GM12878 (cell line): Measurements from ENCODE around the gene TGFBI. TPM values are rescaled to one million over a fixed set of nuclear protein-coding genes. Genes with fewer than 3 reads are reported as not detected.

Source experiments
- ATAC-seq: fragments of 200-7000 bp; cut with Tn5 transposase; 3 replicates; pipeline ENCODE4 v1.9.1; 2020; ENCODE audit warnings: mild to moderate bottlenecking, moderate library complexity
- BruUV-seq: library from RNA; stranded (reverse); fragments of 400-500 nt; replicated peaks from 2 replicates; lab custom pipeline; 2021; lab: Mats Ljungman, UMichigan
- CTCF ChIA-PET: fragments of 300-600 bp; sonication (Branson Sonifier 250); formaldehyde crosslinking; extraction: SDS; loops from one replicate; lab custom pipeline; 2021; ENCODE audit warnings: inconsistent platforms; lab: Yijun Ruan, JAX
- POLR2A ChIA-PET: fragments of 350-600 bp; formaldehyde crosslinking; extraction: SDS; loops from one replicate; lab custom pipeline; 2021; ENCODE audit warnings: inconsistent platforms; lab: Charles Lee
- RAD21 ChIA-PET: fragments of 300-600 bp; sonication (Branson Sonifier 250); formaldehyde crosslinking; loops from one replicate; lab custom pipeline; 2023; ENCODE audit warnings: antibody characterized with exemption; ENCODE audit not compliant: unreplicated experiment; lab: Charles Lee
- SMC1A ChIA-PET: fragments of 300-600 bp; sonication (Branson Sonifier 250); formaldehyde crosslinking; loops from one replicate; lab custom pipeline; 2023; ENCODE audit not compliant: unreplicated experiment, uncharacterized antibody; lab: Charles Lee
- DNase-seq: peaks from one replicate; pipeline ENCODE4 v3.0.0-alpha.2; 2011; ENCODE audit warnings: low read depth, low spot score
- FAIRE-seq: peaks from 3 replicates; lab custom pipeline; 2011; peaks lifted over from hg19 to GRCh38; lab: Jason Lieb, UNC
- H2AFZ ChIP-seq: 2 replicates; pipeline ENCODE4 v1.6.0; 2011; ENCODE audit warnings: low read depth, low read length, control low read depth; ENCODE audit not compliant: control insufficient read depth
- H3K27ac ChIP-seq: 2 replicates; pipeline ENCODE4 v1.5.1; 2011; ENCODE audit warnings: control low read depth; ENCODE audit not compliant: control insufficient read depth, insufficient read depth
- H3K27me3 ChIP-seq, 2 experiments: replicated peaks in 1 of 2; 2 replicates each; pipeline versions ENCODE4 v1.6.0 to v1.6.1; 2011; ENCODE audit warnings: low read length in 1 of 2; ENCODE audit not compliant: control insufficient read depth in 2 of 2, insufficient read depth in 2 of 2
- H3K36me3 ChIP-seq, 2 experiments: 2 replicates each; pipeline ENCODE4 v1.5.1; 2011; ENCODE audit warnings: low read length in 1 of 2; ENCODE audit not compliant: control insufficient read depth in 2 of 2, insufficient read depth in 2 of 2
- H3K4me1 ChIP-seq: 2 replicates; pipeline ENCODE4 v1.6.1; 2011; ENCODE audit warnings: mild to moderate bottlenecking, low read length, moderate library complexity, mixed read lengths; ENCODE audit not compliant: control insufficient read depth, insufficient read depth
- H3K4me2 ChIP-seq: 2 replicates; pipeline ENCODE4 v1.6.0; 2011; ENCODE audit warnings: control low read depth; ENCODE audit not compliant: control insufficient read depth, insufficient read depth
- H3K4me3 ChIP-seq: fragments of 200-600 bp; sonication (generic); 2 replicates; pipeline ENCODE4 v1.5.1; 2016
- H3K79me2 ChIP-seq: 2 replicates; pipeline ENCODE4 v1.6.0; 2011; ENCODE audit warnings: low read length; ENCODE audit not compliant: control insufficient read depth, insufficient read depth
- H3K9ac ChIP-seq: 2 replicates; pipeline ENCODE4 v1.8.0; 2011; ENCODE audit warnings: low read length, control low read depth, mixed read lengths; ENCODE audit not compliant: control insufficient read depth, insufficient read depth
- H3K9me3 ChIP-seq: replicated peaks from 3 replicates; pipeline ENCODE4 v1.5.1; 2011; ENCODE audit warnings: mild to moderate bottlenecking, low read length; ENCODE audit not compliant: control insufficient read depth, insufficient read depth
- H4K20me1 ChIP-seq: 2 replicates; pipeline ENCODE4 v1.6.0; 2011; ENCODE audit not compliant: control insufficient read depth, insufficient read depth
- BCL11A ChIP-seq: IDR thresholded peaks from 2 replicates; pipeline ENCODE4 v1.6.1; 2011; ENCODE audit warnings: low read depth, low read length
- BRCA1 ChIP-seq: IDR thresholded peaks from 2 replicates; pipeline ENCODE4 v1.6.1; 2011; ENCODE audit warnings: low read depth, low read length, improper control_type of control experiment
- EED ChIP-seq: sonication (generic); IDR thresholded peaks from 2 replicates; pipeline ENCODE4 v1.6.1; 2016; ENCODE audit warnings: antibody characterized with exemption, low read depth
- EGR1 ChIP-seq, 2 experiments: IDR thresholded peaks; 1 replicate in 1 of 2; 2 replicates in 1 of 2; pipeline ENCODE4 v1.6.1; 2011 to 2012; ENCODE audit warnings: low read depth in 2 of 2, low read length in 2 of 2, borderline replicate concordance in 1 of 2, mild to moderate bottlenecking in 1 of 2, moderate library complexity in 1 of 2
- FOXK2 ChIP-seq: fragments of 450-650 bp; IDR thresholded peaks from 2 replicates; pipeline ENCODE4 v1.6.1; 2017; ENCODE audit warnings: mild to moderate bottlenecking, moderate library complexity
- HDAC2 ChIP-seq: fragments of 200-600 bp; sonication (generic); IDR thresholded peaks from 2 replicates; pipeline ENCODE4 v1.6.1; 2017
- HDAC6 ChIP-seq: fragments of 200-600 bp; sonication (generic); IDR thresholded peaks from one replicate; pipeline ENCODE4 v1.8.0; 2017; ENCODE audit warnings: antibody characterized with exemption; ENCODE audit not compliant: unreplicated experiment
- HSF1 ChIP-seq: fragments of 150-350 bp; IDR thresholded peaks from 2 replicates; pipeline ENCODE4 v1.6.1; 2014; ENCODE audit warnings: mild to moderate bottlenecking, low read depth, low read length
- MTA2 ChIP-seq: fragments of 450-650 bp; IDR thresholded peaks from 2 replicates; pipeline ENCODE4 v1.6.1; 2016; ENCODE audit warnings: low read depth, mild to moderate bottlenecking, moderate library complexity
- NR2C1 ChIP-seq: fragments of 450-650 bp; IDR thresholded peaks from 2 replicates; pipeline ENCODE4 v1.6.1; 2017; ENCODE audit warnings: antibody characterized with exemption, mild to moderate bottlenecking, moderate library complexity
- PAX8 ChIP-seq: fragments of 450-650 bp; IDR thresholded peaks from 2 replicates; pipeline ENCODE4 v1.6.1; 2017; ENCODE audit warnings: mild to moderate bottlenecking, moderate library complexity
- STAT1 ChIP-seq: fragments of 450-650 bp; conservative IDR thresholded peaks from 2 replicates; pipeline ENCODE4 v1.6.1; 2014; ENCODE audit warnings: antibody characterized with exemption, mild to moderate bottlenecking
- TCF3 ChIP-seq: IDR thresholded peaks from 2 replicates; pipeline ENCODE4 v1.6.1; 2012; ENCODE audit warnings: low read depth, mild to moderate bottlenecking, low read length, borderline replicate concordance; ENCODE audit not compliant: insufficient read depth
- WGBS: methylation state at CpG from one replicate; pipeline ENCODE4 v1.1.6; 2016; ENCODE audit warnings: low lambda C conversion rate; ENCODE audit not compliant: insufficient replicate concordance, insufficient coverage; ENCODE audit errors: missing lambda C conversion rate; 5-methylcytosine and 5-hydroxymethylcytosine counted together
- in situ Hi-C: fragments of 300-500 bp; cut with MboI; formaldehyde crosslinking; loops from 9 replicates; pipeline ENCODE4 v1.14.3; 2018; ENCODE audit warnings: mixed read lengths
- intact Hi-C: fragments of 100-400 bp; cut with micrococcal nuclease; formaldehyde crosslinking; loops from one replicate; pipeline ENCODE4 v1.14.2; 2022; ENCODE audit not compliant: unreplicated experiment
- polyA plus RNA-seq, 11 experiments: library from polyadenylated mRNA; depleted of rRNA in 4 of 11; unstranded in 6 of 11; stranded (reverse) in 5 of 11; fragments of >200 nt; fragmentation: Nextera tagmentation in 4 of 11; fragmentation: Illumina TruSeq in 1 of 11; extraction: Ambion mirVana in 4 of 11; extraction: Trizol in 1 of 11; gene quantifications; 1 replicate in 1 of 11; 2 replicates in 10 of 11; pipeline versions ENCODE4 v1.2.1 to v1.2.3, GENCODE V29; 2011 to 2016; ENCODE audit warnings: inconsistent platforms in 2 of 11, missing spikeins in 2 of 11, low read depth in 1 of 11
- total RNA-seq, 4 experiments: library from RNA; depleted of rRNA in 3 of 4; stranded (reverse); fragments of >200 nt in 3 of 4; fragmentation: Illumina TruSeq in 1 of 4; extraction: Trizol in 1 of 4; gene quantifications; 2 replicates each; pipeline versions ENCODE4 v1.2.1 to v1.2.3, GENCODE V29; 2013 to 2021

TGFBI gene
- total and polyA plus RNA-seq, 10 of the 15 experiments (the other 5 are each of a cell fraction or from before 2014, with no cell fraction given) = 0.12 to 1.8 (median 0.19) TPM

GRCh38 chr5:136020383-136021015 is 8.3 kb upstream of the TGFBI start:
- ChIA-PET CTCF (no interaction called here), RAD21 (no interaction called here), POLR2A (no interaction called here), SMC1A (no interaction called here)
- in situ Hi-C loops = no loop called here
- Histone ChIP-seq H3K79me2 (no peaks in the 10 kb centered on the region), H3K27me3 (peaks cover 0 to 5% of the 10 kb centered on the region in 2 experiments; a peak in 2 of 4 replicates), H3K9ac (no peak overlapping the region), H3K27ac (no peak overlapping the region), H3K4me3 (no peak overlapping the region), H3K4me1 (no peaks in the 10 kb centered on the region), H3K9me3 (no peaks in the 10 kb centered on the region), H3K4me2 (no peak overlapping the region), H4K20me1 (no peaks in the 10 kb centered on the region; the same call in 1 of the 2 replicates), H3K36me3 (no peaks in the 10 kb centered on the region), H2AFZ (no peak overlapping the region)
- intact Hi-C loops = no loop called here
- no peak for TF ChIP-seq TCF3
- no peak for TF ChIP-seq MTA2
- no peak for TF ChIP-seq BCL11A
- TF ChIP-seq STAT1 = no peak
- no peak for TF ChIP-seq HDAC2
- TF ChIP-seq NR2C1 = no peak
- no peak for TF ChIP-seq FOXK2
- TF ChIP-seq HDAC6 = no peak
- no peak for TF ChIP-seq BRCA1
- TF ChIP-seq HSF1 = no peak
- TF ChIP-seq EGR1 (IDR thresholded peaks at IDR 0.05; ENCODE audit: borderline replicate concordance in 1 of 2, low read depth in 2 of 2, low read length in 2 of 2) = no peak
- no peak for TF ChIP-seq EED
- TF ChIP-seq PAX8 = no peak
- 24% methylated on average over 10 of the region's 10 CpGs for WGBS
- BruUV-seq = no TSS peak
- ATAC-seq (peak; percentile 35; the same call in 2 of the 3 replicates), FAIRE-seq (no peak), DNase-seq (no peak)
